HCT116 (cell line): ENCODE measurements around the gene RASAL2. TPM values are rescaled to one million over a fixed set of nuclear protein-coding genes. Genes with fewer than 3 reads are reported as not detected.

ENCODE experiments used
- ATAC-seq: fragments of 200-7000 bp; cut with Tn5 transposase; 2 replicates; pipeline ENCODE4 v1.9.1; 2020; ENCODE audit warnings: mild to moderate bottlenecking, moderate library complexity
- BruUV-seq: library from RNA; stranded (reverse); fragments of 400-500 nt; replicated peaks from 2 replicates; lab custom pipeline; 2021; lab: Mats Ljungman, UMichigan
- CTCF ChIA-PET: fragments of 300-600 bp; sonication (Branson Sonifier 250); formaldehyde crosslinking; loops from one replicate; lab custom pipeline; 2021; ENCODE audit warnings: antibody characterized with exemption; lab: Charles Lee
- POLR2A ChIA-PET: fragments of 300-600, 350-600 bp; sonication (Branson Sonifier 250); formaldehyde crosslinking; loops from one replicate; lab custom pipeline; 2021; ENCODE audit warnings: antibody characterized with exemption; lab: Charles Lee
- RAD21 ChIA-PET, 2 experiments: fragments of 300-600 bp; sonication (Branson Sonifier 250); formaldehyde crosslinking; loops; one replicate each; lab custom pipeline; 2023; ENCODE audit warnings: low total read pairs in 2 of 2; ENCODE audit not compliant: uncharacterized antibody in 2 of 2, unreplicated experiment in 2 of 2, low non-redundant PET in 1 of 2; lab: Charles Lee
- DNase-seq: peaks from one replicate; pipeline ENCODE4 v3.0.0-alpha.2; 2010; ENCODE audit warnings: low read depth, low spot score
- H2AFZ ChIP-seq: fragments of 200-600 bp; shearing (Covaris generic), sonication (generic); 2 replicates; pipeline ENCODE4 v1.6.1; 2017; ENCODE audit warnings: low read depth, mixed run types, mixed read lengths, antibody characterized with exemption, low read length; ENCODE audit not compliant: poor library complexity, severe bottlenecking
- H3K27ac ChIP-seq: 2 replicates; pipeline ENCODE4 v1.5.1; 2012; ENCODE audit warnings: low read depth, low read length
- H3K27me3 ChIP-seq: fragments of 200-600 bp; sonication (generic); 2 replicates; pipeline ENCODE4 v1.6.1; 2016; ENCODE audit warnings: mixed run types, low read length, mixed read lengths; ENCODE audit not compliant: insufficient read depth
- H3K36me3 ChIP-seq, 2 experiments: fragments of 200-500 bp in 1 of 2; fragments of 200-600 bp in 1 of 2; sonication (Bioruptor generic) in 1 of 2; sonication (generic) in 1 of 2; 2 replicates each; pipeline versions ENCODE4 v1.5.1 to v1.6.1; 2014 to 2016; ENCODE audit warnings: low read length in 2 of 2, inconsistent platforms in 1 of 2, mixed read lengths in 1 of 2, mixed run types in 1 of 2; ENCODE audit not compliant: insufficient read depth in 2 of 2, control insufficient read depth in 1 of 2
- H3K4me1 ChIP-seq, 2 experiments: fragments of 200-600 bp in 1 of 2; sonication (generic) in 1 of 2; 2 replicates each; pipeline versions ENCODE4 v1.5.1 to v1.6.1; 2012 to 2017; ENCODE audit warnings: low read length in 2 of 2, inconsistent platforms in 1 of 2, mild to moderate bottlenecking in 1 of 2, mixed read lengths in 1 of 2, mixed run types in 1 of 2, moderate library complexity in 1 of 2; ENCODE audit not compliant: insufficient read depth in 2 of 2, control insufficient read depth in 1 of 2
- H3K4me2 ChIP-seq: fragments of 200-600 bp; sonication (generic); 2 replicates; pipeline ENCODE4 v1.6.1; 2017; ENCODE audit warnings: mixed run types, low read length, mixed read lengths
- H3K4me3 ChIP-seq, 2 experiments: fragments of 200-600 bp in 1 of 2; sonication (generic) in 1 of 2; replicated peaks in 1 of 2; 2 replicates each; pipeline ENCODE4 v1.5.1; 2011 to 2016; ENCODE audit warnings: low read length in 2 of 2, control low read depth in 1 of 2, low read depth in 1 of 2, mild to moderate bottlenecking in 1 of 2, mixed read lengths in 1 of 2, mixed run types in 1 of 2
- H3K79me2 ChIP-seq: fragments of 200-600 bp; sonication (generic); 2 replicates; pipeline ENCODE4 v1.6.1; 2017; ENCODE audit warnings: mild to moderate bottlenecking, mixed run types, low read length, moderate library complexity, mixed read lengths; ENCODE audit not compliant: insufficient read depth
- H3K9ac ChIP-seq: fragments of 200-600 bp; sonication (generic); 2 replicates; pipeline ENCODE4 v1.6.1; 2016; ENCODE audit warnings: low read length, mixed read lengths
- H3K9me2 ChIP-seq: fragments of 200-600 bp; sonication (generic), shearing (Covaris generic); 2 replicates; pipeline ENCODE4 v1.6.1; 2017; ENCODE audit warnings: mixed run types, mild to moderate bottlenecking, moderate library complexity; ENCODE audit not compliant: insufficient read depth
- H3K9me3 ChIP-seq, 2 experiments: fragments of 200-500 bp in 1 of 2; fragments of 200-600 bp in 1 of 2; sonication (Bioruptor generic) in 1 of 2; sonication (generic) in 1 of 2; 2 replicates each; pipeline ENCODE4 v1.6.1; 2014 to 2017; ENCODE audit warnings: low read length in 2 of 2, mixed read lengths in 2 of 2, inconsistent platforms in 1 of 2, low read depth in 1 of 2, mild to moderate bottlenecking in 1 of 2, mixed run types in 1 of 2, moderate library complexity in 1 of 2; ENCODE audit not compliant: control insufficient read depth in 1 of 2, insufficient read depth in 1 of 2
- H4K20me1 ChIP-seq: fragments of 200-600 bp; sonication (generic), shearing (Covaris generic); 2 replicates; pipeline ENCODE4 v1.6.1; 2017; ENCODE audit warnings: mixed run types, mild to moderate bottlenecking, moderate library complexity; ENCODE audit not compliant: insufficient read depth
- ATF3 ChIP-seq: IDR thresholded peaks from 2 replicates; pipeline ENCODE4 v1.6.1; 2012
- CBX3 ChIP-seq: IDR thresholded peaks from 2 replicates; pipeline ENCODE4 v1.6.1; 2012; ENCODE audit warnings: low read depth
- CEBPB ChIP-seq: IDR thresholded peaks from 2 replicates; pipeline ENCODE4 v1.6.1; 2012; ENCODE audit warnings: low read depth
- CTCF ChIP-seq, 3 experiments: fragments of 200-600 bp in 1 of 3; sonication (generic) in 1 of 3; IDR thresholded peaks in 2 of 3; conservative IDR thresholded peaks in 1 of 3; 2 replicates each; pipeline ENCODE4 v1.5.1; 2012 to 2017; ENCODE audit warnings: low read depth in 2 of 3, low read length in 2 of 3, antibody characterized with exemption in 1 of 3, borderline replicate concordance in 1 of 3, control low read depth in 1 of 3, mild to moderate bottlenecking in 1 of 3, mixed read lengths in 1 of 3, mixed run types in 1 of 3, moderate library complexity in 1 of 3; ENCODE audit not compliant: insufficient read depth in 1 of 3
- EGR1 ChIP-seq: IDR thresholded peaks from 2 replicates; pipeline ENCODE4 v1.6.1; 2012; ENCODE audit warnings: low read depth
- ELF1 ChIP-seq: IDR thresholded peaks from 2 replicates; pipeline ENCODE4 v1.6.1; 2012; ENCODE audit warnings: low read depth, borderline replicate concordance
- EZH2 ChIP-seq: fragments of 200-600 bp; sonication (generic); IDR thresholded peaks from 2 replicates; pipeline ENCODE4 v1.6.1; 2017; ENCODE audit warnings: antibody characterized with exemption, mixed run types
- EZH2phosphoT487 ChIP-seq: fragments of 200-600 bp; IDR thresholded peaks from 2 replicates; pipeline ENCODE4 v1.6.1; 2018; ENCODE audit warnings: antibody characterized with exemption, borderline replicate concordance
- FOSL1 ChIP-seq: IDR thresholded peaks from 2 replicates; pipeline ENCODE4 v1.6.1; 2012; ENCODE audit warnings: low read depth
- JUND ChIP-seq: IDR thresholded peaks from 2 replicates; pipeline ENCODE4 v1.6.1; 2012
- MAX ChIP-seq: IDR thresholded peaks from 2 replicates; pipeline ENCODE4 v1.6.1; 2012
- POLR2A ChIP-seq: IDR thresholded peaks from 2 replicates; pipeline ENCODE4 v1.7.0; 2011; ENCODE audit warnings: borderline replicate concordance; ENCODE audit not compliant: insufficient read depth, insufficient read length; ENCODE audit errors: extremely low read depth
- POLR2AphosphoS5 ChIP-seq: IDR thresholded peaks from 2 replicates; pipeline ENCODE4 v1.6.1; 2011; ENCODE audit warnings: mild to moderate bottlenecking, low read depth, low read length, moderate library complexity
- RAD21 ChIP-seq: IDR thresholded peaks from 2 replicates; pipeline ENCODE4 v1.6.1; 2012; ENCODE audit warnings: low read depth, mild to moderate bottlenecking
- SP1 ChIP-seq: IDR thresholded peaks from 2 replicates; pipeline ENCODE4 v1.6.1; 2012; ENCODE audit warnings: low read depth
- SRF ChIP-seq: IDR thresholded peaks from 2 replicates; pipeline ENCODE4 v1.6.1; 2012; ENCODE audit warnings: low read depth
- TCF7L2 ChIP-seq: IDR thresholded peaks from 2 replicates; pipeline ENCODE4 v1.7.0; 2011; ENCODE audit warnings: borderline replicate concordance, inconsistent platforms; ENCODE audit not compliant: insufficient read depth, insufficient read length; ENCODE audit errors: extremely low read depth
- YY1 ChIP-seq: IDR thresholded peaks from 2 replicates; pipeline ENCODE4 v1.6.1; 2011; ENCODE audit warnings: low read length, low read depth, moderate library complexity, mild to moderate bottlenecking; ENCODE audit not compliant: insufficient replicate concordance; ENCODE audit errors: extremely low read depth
- ZNF274 ChIP-seq: fragments of 200-500 bp; sonication (Bioruptor generic); IDR thresholded peaks from 2 replicates; pipeline ENCODE4 v1.6.1; 2014; ENCODE audit warnings: mild to moderate bottlenecking, low read depth, low read length, inconsistent platforms
- intact Hi-C: fragments of 100-400 bp; cut with micrococcal nuclease; formaldehyde crosslinking; loops from 2 replicates; pipeline ENCODE4 v1.10.0; 2022
- total RNA-seq: library from RNA; stranded (reverse); gene quantifications from one replicate; pipeline ENCODE4 v1.2.1, GENCODE V29; 2021; ENCODE audit not compliant: unreplicated experiment

RASAL2 gene
- total RNA-seq, 1 experiment from 2014 or later, result 11.7 TPM

GRCh38 chr1:178155481-178156255, 61.8 kb downstream of the RASAL2 start:
- H3K79me2 ChIP-seq, result peaks cover 7% of the 10 kb centered on the region; the same call in 1 of the 2 replicates

GRCh38 chr1:178160736-178161475, 67.0 kb downstream of the RASAL2 start:
- no peaks in the 10 kb centered on the region for H3K9me3 ChIP-seq
- POLR2A ChIA-PET, result no interaction called here
- no peak overlapping the region for H2AFZ ChIP-seq
- no peak overlapping the region for H3K9ac ChIP-seq
- no peak overlapping the region for H3K4me3 ChIP-seq
- no TSS peak for BruUV-seq
- no peaks in the 10 kb centered on the region for H3K36me3 ChIP-seq
- H3K9me2 ChIP-seq, result no peaks in the 10 kb centered on the region
- no peak for ATAC-seq
- intact Hi-C loops, result no loop called here
- no peaks in the 10 kb centered on the region for H4K20me1 ChIP-seq
- H3K27ac ChIP-seq, result no peak overlapping the region
- RAD21 ChIA-PET, result no interaction called here
- H3K4me1 ChIP-seq, result no peaks in the 10 kb centered on the region
- peaks cover 10% of the 10 kb centered on the region; the same call in 1 of the 2 replicates for H3K79me2 ChIP-seq
- no peak for DNase-seq
- H3K4me2 ChIP-seq, result no peak overlapping the region
- CTCF ChIA-PET, result no interaction called here
- H3K27me3 ChIP-seq, result no peaks in the 10 kb centered on the region
- TF ChIP-seq SRF (no peak), ELF1 (no peak), EZH2 (no peak), TCF7L2 (no peak), RAD21 (no peak), ATF3 (no peak), POLR2A (no peak), POLR2AphosphoS5 (no peak), CEBPB (no peak), CBX3 (no peak), CTCF (IDR thresholded peaks at IDR 0.05 in 2 of 3, conservative IDR thresholded peaks at IDR 0.05 in 1 of 3; ENCODE audit: borderline replicate concordance in 1 of 3, insufficient read depth in 1 of 3, low read depth in 2 of 3, low read length in 2 of 3) (no peak), MAX (no peak), YY1 (no peak)

More at GRCh38 chr1:178155481-178156255, 61.8 kb downstream of the RASAL2 start:
- Histone ChIP-seq H2AFZ (no peak overlapping the region), H4K20me1 (no peaks in the 10 kb centered on the region), H3K4me1 (no peaks in the 10 kb centered on the region), H3K4me3 (no peak overlapping the region), H3K27me3 (no peaks in the 10 kb centered on the region), H3K9me3 (no peaks in the 10 kb centered on the region), H3K9ac (no peak overlapping the region), H3K4me2 (no peak overlapping the region), H3K9me2 (no peaks in the 10 kb centered on the region), H3K36me3 (no peaks in the 10 kb centered on the region), H3K27ac (no peak overlapping the region)
- no peak for DNase-seq
- TF ChIP-seq EZH2phosphoT487 (no peak), ELF1 (no peak), FOSL1 (no peak), RAD21 (no peak), YY1 (no peak), ZNF274 (no peak), JUND (no peak), EGR1 (no peak), SRF (no peak), TCF7L2 (no peak), POLR2AphosphoS5 (no peak), SP1 (no peak)
- no peak for ATAC-seq
- intact Hi-C loops, result no loop called here
- ChIA-PET POLR2A (no interaction called here), CTCF (interaction anchor here (0.7 kb wide), 1 partner anchor 53 kb away, joined by 3 read pairs; no protein-coding TSS in a partner anchor), RAD21 (no interaction called here)
- BruUV-seq, result no TSS peak
